Activated CD4-positive, alpha-beta T cell treated with anti-CD3 and anti-CD28 coated beads for 36 hours (primary cell): ENCODE results near the gene TCERG1L. TPM values are rescaled to one million over a fixed set of nuclear protein-coding genes. Genes with fewer than 3 reads are reported as not detected.
"Not testable (repeated sequence)": the region's sequence is repeated elsewhere in the genome, so short reads cannot be mapped to it uniquely, and the experiment has no call there.

Source experiments
- ATAC-seq: fragments of 200-7000 bp; cut with Tn5 transposase; one replicate; pipeline ENCODE4 v1.10.0; 2021; ENCODE audit warnings: mild to moderate bottlenecking, moderate library complexity
- CTCF ChIA-PET: fragments of 350-600 bp; sonication (Branson Sonifier 250); formaldehyde crosslinking; loops from one replicate; lab custom pipeline; 2021; ENCODE audit warnings: antibody characterized with exemption; lab: Charles Lee
- POLR2A ChIA-PET: fragments of 350-600 bp; sonication (Branson Sonifier 250); formaldehyde crosslinking; loops from one replicate; lab custom pipeline; 2021; ENCODE audit warnings: antibody characterized with exemption, inconsistent platforms; lab: Charles Lee
- DNase-seq: peaks from one replicate; pipeline ENCODE4 v3.0.0-alpha.2; 2020
- H3K27ac Mint-ChIP-seq: one replicate; pipeline ENCODE4 v1.8.0; 2021; ENCODE audit warnings: mixed read lengths
- H3K27me3 Mint-ChIP-seq: one replicate; pipeline ENCODE4 v1.8.0; 2021; ENCODE audit warnings: mixed read lengths
- H3K36me3 Mint-ChIP-seq: one replicate; pipeline ENCODE4 v1.8.0; 2021; ENCODE audit warnings: low read depth, mixed read lengths
- H3K4me1 Mint-ChIP-seq: one replicate; pipeline ENCODE4 v1.8.0; 2021; ENCODE audit warnings: mixed read lengths
- H3K4me3 Mint-ChIP-seq: one replicate; pipeline ENCODE4 v1.8.0; 2021; ENCODE audit warnings: mild to moderate bottlenecking, moderate library complexity, mixed read lengths
- H3K9me3 Mint-ChIP-seq: one replicate; pipeline ENCODE4 v1.8.0; 2021; ENCODE audit warnings: low read depth, mixed read lengths
- intact Hi-C, 2 experiments: fragments of 100-400 bp; cut with DNase I in 1 of 2; cut with micrococcal nuclease in 1 of 2; formaldehyde crosslinking; loops; one replicate each; pipeline versions ENCODE4 v1.14.2 to v1.15.1; 2022 to 2024; cut with DNase I, micrococcal nuclease
- total RNA-seq, 2 experiments: library from RNA; stranded (reverse); gene quantifications; one replicate each; pipeline ENCODE4 v1.2.3, GENCODE V29; 2021

Gene TCERG1L
- total RNA-seq, 2 experiments from 2014 or later = 0.05 to 0.21 TPM

DNA sequence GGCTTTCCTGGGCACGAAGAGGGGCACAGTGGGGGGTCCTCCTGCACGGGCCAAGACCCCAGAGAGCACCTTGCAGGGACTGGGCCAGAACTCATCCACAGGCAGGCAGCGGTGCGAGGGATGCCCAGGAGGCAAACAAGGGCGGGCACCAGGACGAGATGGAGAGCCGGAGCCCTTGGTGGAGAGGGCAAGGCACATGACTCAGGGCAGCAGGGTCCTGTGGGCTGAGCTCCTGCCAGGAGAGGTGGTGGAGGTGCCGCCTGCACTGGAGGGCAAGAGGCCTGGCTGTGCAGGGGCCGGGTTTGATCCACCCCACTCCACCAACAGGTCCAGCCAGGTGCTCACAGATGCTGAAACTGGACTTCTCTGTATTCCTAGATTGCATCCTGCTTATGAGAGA lies 170.9 kb downstream of the TCERG1L start:
- intact Hi-C loops = no loop called here
- Mint-ChIP-seq H3K27ac (no peak overlapping the region), H3K4me3 (no peak overlapping the region), H3K9me3 (no peaks in the 10 kb centered on the region), H3K4me1 (no peaks in the 10 kb centered on the region), H3K36me3 (no peaks in the 10 kb centered on the region), H3K27me3 (no peaks in the 10 kb centered on the region)
- no peak for ATAC-seq
- no peak for DNase-seq
- ChIA-PET POLR2A (no interaction called here), CTCF (no interaction called here)

DNA sequence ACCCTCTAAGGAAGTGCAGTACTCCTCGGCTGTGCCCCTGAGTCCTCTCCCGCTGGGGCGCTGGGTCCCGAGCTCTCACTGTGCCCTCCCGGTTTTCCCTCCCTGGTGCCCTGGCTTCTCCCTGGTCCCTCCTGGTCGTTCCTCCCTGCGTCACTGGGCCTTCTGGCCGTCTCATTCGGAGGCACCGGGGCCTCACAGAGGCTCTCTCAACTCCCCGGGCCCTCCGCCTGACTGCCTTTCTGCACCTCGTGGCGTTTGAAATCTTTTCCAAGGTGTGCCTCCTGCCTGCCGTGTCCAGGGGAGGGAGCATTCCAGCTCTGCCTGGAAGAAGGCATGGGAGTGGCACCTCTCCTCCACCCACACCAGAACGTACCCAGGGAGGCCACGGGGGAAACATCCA lies 174.3 kb downstream of the TCERG1L start:
- ChIA-PET POLR2A (no interaction called here), CTCF (no interaction called here)
- no peak for DNase-seq
- H3K4me3 Mint-ChIP-seq = no peak overlapping the region
- H3K4me1 Mint-ChIP-seq = no peaks in the 10 kb centered on the region
- no peak for ATAC-seq
- no peaks in the 10 kb centered on the region for H3K36me3 Mint-ChIP-seq
- no peak overlapping the region for H3K27ac Mint-ChIP-seq
- no peaks in the 10 kb centered on the region for H3K27me3 Mint-ChIP-seq
- no peaks in the 10 kb centered on the region for H3K9me3 Mint-ChIP-seq
- intact Hi-C loops = no loop called here

DNA sequence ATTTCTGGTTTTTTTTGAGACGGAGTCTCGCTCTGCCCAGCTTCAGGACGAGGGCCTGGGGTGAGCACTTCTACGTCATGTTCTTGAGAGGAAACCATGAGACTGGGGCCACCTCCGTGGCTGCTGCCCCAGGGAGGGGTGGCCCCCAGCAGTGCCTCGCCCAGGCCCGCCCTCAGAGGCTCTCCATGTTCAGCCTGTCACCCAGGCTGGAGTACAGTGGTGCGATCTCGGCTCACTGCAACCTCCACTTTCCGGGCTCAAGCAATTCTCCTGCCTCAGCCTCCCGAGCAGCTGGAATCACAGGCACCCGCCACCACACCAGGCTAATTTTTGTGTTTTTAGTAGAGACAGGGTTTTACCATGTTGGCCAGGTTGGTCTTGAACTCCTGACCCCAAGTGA lies 175.2 kb downstream of the TCERG1L start:
- H3K27ac Mint-ChIP-seq, H3K36me3 Mint-ChIP-seq, H3K4me1 Mint-ChIP-seq, CTCF ChIA-PET, H3K4me3 Mint-ChIP-seq, ATAC-seq, intact Hi-C loops, POLR2A ChIA-PET, H3K9me3 Mint-ChIP-seq, DNase-seq, H3K27me3 Mint-ChIP-seq: not testable (repeated sequence)

DNA sequence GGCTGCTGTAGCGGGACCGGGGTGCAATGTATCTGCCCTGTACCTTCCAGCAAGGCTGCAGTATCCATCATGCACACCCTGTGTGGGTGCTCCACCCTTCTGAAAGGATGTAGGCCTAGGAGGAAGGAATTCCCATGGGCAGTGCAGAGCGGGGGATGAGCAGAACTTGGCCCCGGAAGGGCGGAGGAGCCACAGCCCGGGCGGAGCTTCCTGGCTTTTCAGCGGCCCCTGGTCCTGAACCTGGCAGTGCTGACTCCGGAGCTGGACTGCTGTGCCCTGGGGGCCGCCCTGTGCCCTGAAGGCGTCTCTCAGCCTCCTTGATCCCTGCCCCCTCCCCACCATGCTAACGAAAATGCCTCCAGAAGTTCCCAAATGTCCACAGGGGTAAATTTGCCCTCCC lies 175.8 kb downstream of the TCERG1L start:
- H3K4me1 Mint-ChIP-seq = no peaks in the 10 kb centered on the region
- CTCF ChIA-PET = interaction anchor here (0.7 kb wide), 1 partner anchor 79 kb away, joined by 3 read pairs; no protein-coding TSS in a partner anchor
- H3K27ac Mint-ChIP-seq = no peak overlapping the region
- no peak for DNase-seq
- intact Hi-C loops = no loop called here
- no peaks in the 10 kb centered on the region for H3K9me3 Mint-ChIP-seq
- H3K4me3 Mint-ChIP-seq = no peak overlapping the region
- ATAC-seq = no peak
- H3K36me3 Mint-ChIP-seq = no peaks in the 10 kb centered on the region
- POLR2A ChIA-PET = no interaction called here
- H3K27me3 Mint-ChIP-seq = no peaks in the 10 kb centered on the region

DNA sequence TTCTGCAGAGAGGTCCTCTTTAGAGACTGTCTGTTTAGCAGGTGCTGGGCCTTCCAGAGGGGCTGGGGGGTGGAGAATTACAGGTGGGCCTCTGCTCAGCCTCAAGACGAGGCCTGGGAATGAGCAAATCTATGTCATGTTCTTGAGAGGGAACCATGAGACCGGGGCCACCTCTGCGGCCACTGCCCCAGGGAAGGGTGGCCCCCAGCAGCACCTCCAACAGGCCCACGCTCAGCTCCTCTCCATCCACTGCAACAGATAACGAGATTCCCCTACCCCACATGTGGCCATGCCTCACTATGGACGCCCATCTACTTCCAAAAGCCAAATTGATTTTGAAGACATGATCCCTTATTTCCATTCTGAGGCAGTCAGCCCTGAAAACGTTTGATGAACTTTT lies 176.9 kb downstream of the TCERG1L start:
- Mint-ChIP-seq H3K27ac (no peak overlapping the region), H3K9me3 (no peaks in the 10 kb centered on the region), H3K4me3 (no peak overlapping the region), H3K4me1 (no peaks in the 10 kb centered on the region), H3K27me3 (no peaks in the 10 kb centered on the region), H3K36me3 (no peaks in the 10 kb centered on the region)
- CTCF ChIA-PET = interaction anchor here (0.7 kb wide), 1 partner anchor 19 kb away, joined by 3 read pairs; no protein-coding TSS in a partner anchor
- intact Hi-C loops = no loop called here
- DNase-seq (no peak), ATAC-seq (no peak)
- POLR2A ChIA-PET = no interaction called here

DNA sequence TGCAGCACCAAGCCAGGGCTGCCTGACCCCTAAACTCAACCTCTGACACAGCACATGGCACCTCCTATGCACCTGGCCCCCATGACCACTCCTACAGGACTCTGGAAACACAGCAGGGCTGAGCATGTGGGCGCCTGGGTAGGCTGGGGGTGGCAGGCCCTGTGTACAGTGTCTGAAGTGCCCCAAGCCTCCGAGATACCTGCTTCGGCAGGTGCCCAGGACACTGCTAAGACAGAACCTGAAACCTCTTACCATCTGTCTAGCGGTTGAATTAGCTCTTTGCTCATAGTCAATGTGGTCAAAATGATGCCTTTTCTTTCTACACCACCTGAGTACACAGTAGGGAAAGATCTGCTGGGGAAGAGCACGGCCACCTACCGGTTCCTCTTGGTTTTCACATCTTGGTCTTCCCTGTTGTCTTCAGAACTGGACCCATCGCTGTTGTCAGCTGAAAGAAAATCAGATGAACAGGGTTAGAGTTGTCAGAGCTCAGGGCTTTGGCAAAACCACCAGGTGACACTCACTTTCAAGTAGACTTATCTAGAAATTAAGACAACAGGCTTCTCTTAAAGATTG lies 177.4 kb downstream of the TCERG1L start:
- no peak for ATAC-seq
- H3K4me1 Mint-ChIP-seq = no peaks in the 10 kb centered on the region

DNA sequence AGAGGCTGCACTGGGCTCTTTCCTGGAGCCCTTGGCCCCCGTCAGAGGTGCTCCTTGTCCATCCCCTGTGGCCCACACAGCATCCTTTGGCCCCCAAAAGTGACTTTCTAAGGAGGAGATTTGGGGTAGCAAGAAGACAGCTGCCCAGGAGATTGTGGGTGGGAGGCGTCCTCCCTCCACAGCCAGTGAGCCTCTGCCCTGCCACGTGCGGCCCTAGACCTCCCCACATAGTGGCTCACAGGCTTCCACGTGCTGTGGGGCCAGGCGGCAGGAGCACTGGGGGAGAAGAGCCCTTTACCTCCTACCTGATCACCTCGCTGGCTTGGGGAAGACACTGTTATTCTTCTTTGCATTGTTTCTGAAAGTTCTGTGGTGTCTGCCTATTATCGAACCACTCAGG lies 178.8 kb downstream of the TCERG1L start:
- Mint-ChIP-seq H3K27ac (no peak overlapping the region), H3K4me3 (no peak overlapping the region), H3K9me3 (no peaks in the 10 kb centered on the region), H3K27me3 (no peaks in the 10 kb centered on the region), H3K36me3 (no peaks in the 10 kb centered on the region), H3K4me1 (peaks cover 3% of the 10 kb centered on the region)
- POLR2A ChIA-PET = no interaction called here
- CTCF ChIA-PET = no interaction called here
- no peak for ATAC-seq
- intact Hi-C loops = no loop called here
- no peak for DNase-seq

More for the DNA sequence above, 177.4 kb downstream of the TCERG1L start:
- Mint-ChIP-seq H3K4me3 (no peak overlapping the region), H3K9me3 (no peaks in the 10 kb centered on the region), H3K27me3 (no peaks in the 10 kb centered on the region), H3K36me3 (no peaks in the 10 kb centered on the region), H3K27ac (no peak overlapping the region)
- intact Hi-C loops = no loop called here
- DNase-seq = no peak
- ChIA-PET CTCF (interaction anchor here (0.7 kb wide), 1 partner anchor 18 kb away, joined by 3 read pairs; no protein-coding TSS in a partner anchor), POLR2A (no interaction called here)

DNA sequence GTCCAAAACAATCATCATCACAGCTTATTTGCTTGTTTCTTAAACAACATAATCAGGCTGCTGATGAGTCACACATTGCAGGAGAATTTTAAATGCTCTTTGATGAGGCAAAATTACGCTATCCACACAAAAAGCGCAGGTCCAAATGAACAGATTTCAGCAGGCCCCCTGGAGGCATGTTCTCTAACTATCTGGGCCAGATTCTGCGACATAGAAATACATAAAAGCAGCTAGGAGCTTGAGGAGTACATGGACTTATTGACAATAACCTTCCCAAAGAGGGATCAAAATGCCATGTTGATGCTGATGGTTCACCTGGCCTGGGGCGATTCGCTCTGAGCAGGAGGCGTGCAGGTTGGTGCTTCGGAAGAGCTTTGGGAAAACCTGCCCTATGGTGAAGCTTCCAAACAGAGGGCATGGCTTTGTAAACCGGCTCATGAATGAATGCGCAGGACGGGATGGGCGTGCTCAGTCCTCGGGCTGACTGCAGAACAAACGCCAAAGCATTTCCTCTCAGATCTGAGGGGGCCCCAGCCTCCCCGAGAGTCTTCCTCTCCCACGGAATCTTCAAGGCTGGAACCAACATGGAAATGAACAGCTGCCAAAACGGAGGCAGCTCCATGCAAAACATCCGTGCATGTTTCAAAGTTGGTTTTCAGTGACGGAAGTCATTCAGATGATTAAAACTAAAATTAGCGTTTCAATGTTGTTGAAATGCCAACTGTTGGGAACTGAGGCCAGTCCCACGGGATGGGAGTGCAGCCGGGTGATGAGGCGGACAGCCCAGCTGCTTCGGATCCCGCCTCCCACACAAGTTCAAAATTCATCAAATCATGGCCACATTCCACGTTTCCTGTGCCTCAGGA lies 179.6 kb downstream of the TCERG1L start:
- Mint-ChIP-seq H3K9me3 (no peaks in the 10 kb centered on the region), H3K27me3 (no peaks in the 10 kb centered on the region), H3K4me3 (no peak overlapping the region), H3K36me3 (no peaks in the 10 kb centered on the region), H3K4me1 (peaks cover 9% of the 10 kb centered on the region), H3K27ac (no peak overlapping the region)
- intact Hi-C loops = no loop called here
- no peak for ATAC-seq
- DNase-seq = no peak
- ChIA-PET POLR2A (no interaction called here), CTCF (no interaction called here)

DNA sequence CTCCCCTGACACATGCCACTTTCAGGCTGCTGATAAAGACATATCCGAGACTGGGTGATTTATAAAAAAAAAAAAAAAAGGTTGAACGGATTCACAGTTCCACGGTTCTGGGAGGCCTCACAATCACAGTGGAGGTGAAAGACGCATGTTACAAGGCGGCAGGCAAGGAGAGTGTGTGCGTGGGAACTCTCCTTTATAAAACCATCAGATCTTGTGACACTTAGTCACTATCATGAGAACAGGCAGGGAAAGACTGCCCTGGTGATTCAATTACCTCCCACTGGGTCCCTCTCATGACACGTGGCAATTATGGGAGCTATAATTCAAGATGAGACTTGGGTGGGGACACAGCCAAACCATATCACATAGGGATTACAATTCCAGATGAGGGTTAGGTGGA lies 181.5 kb downstream of the TCERG1L start:
- ATAC-seq = no peak
- H3K27ac Mint-ChIP-seq = no peak overlapping the region

DNA sequence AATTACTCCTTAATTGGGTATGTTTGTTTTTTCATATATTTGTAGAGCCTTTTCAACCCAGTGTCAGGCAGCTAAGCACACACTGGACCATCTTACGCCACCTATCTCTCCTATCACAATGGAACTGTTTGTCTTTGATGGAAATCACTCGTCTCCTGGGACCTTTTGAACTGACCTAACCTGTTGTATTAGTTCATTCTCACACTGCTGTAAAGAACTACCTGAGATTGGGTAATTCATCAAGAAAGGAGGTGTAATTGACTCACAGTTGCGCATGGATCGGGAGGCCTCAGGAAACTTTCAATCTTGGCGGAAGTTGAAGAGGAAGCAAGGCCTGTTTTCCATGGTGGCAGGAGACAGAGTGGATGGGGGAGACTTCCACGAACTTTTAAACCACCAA lies 182.0 kb downstream of the TCERG1L start:
- intact Hi-C loops = no loop called here
- H3K27me3 Mint-ChIP-seq = no peaks in the 10 kb centered on the region
- ATAC-seq (no peak), DNase-seq (no peak)
- no peak overlapping the region for H3K27ac Mint-ChIP-seq
- H3K36me3 Mint-ChIP-seq = no peaks in the 10 kb centered on the region
- no peaks in the 10 kb centered on the region for H3K9me3 Mint-ChIP-seq
- ChIA-PET CTCF (no interaction called here), POLR2A (no interaction called here)
- peaks cover 9% of the 10 kb centered on the region for H3K4me1 Mint-ChIP-seq
- no peak overlapping the region for H3K4me3 Mint-ChIP-seq

More for the DNA sequence above, 181.5 kb downstream of the TCERG1L start:
- ChIA-PET CTCF (no interaction called here), POLR2A (no interaction called here)
- Mint-ChIP-seq H3K27me3 (no peaks in the 10 kb centered on the region), H3K4me1 (peaks cover 9% of the 10 kb centered on the region), H3K4me3 (no peak overlapping the region), H3K36me3 (no peaks in the 10 kb centered on the region), H3K9me3 (no peaks in the 10 kb centered on the region)
- DNase-seq = no peak
- intact Hi-C loops = no loop called here

DNA sequence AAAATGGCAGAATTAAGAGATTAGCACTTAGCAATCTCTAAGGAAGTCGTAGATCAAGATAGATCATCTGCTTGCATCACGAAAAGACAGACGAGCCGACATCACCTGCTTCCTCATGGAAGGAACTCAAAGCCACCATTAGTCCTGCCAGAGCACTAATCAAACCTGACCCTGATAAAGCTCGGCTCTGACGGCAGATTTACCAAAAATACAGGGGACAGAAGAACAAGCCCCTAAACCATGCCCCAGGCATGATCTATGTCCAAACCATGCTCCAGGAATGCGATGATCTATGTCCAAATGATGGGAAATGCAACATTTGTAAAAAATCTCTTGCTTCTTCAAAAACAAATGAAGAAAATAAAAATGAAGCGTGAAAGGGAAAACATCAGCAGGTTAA lies 182.8 kb downstream of the TCERG1L start:
- intact Hi-C loops = no loop called here
- H3K4me3 Mint-ChIP-seq = no peak overlapping the region
- ChIA-PET CTCF (no interaction called here), POLR2A (no interaction called here)
- H3K27me3 Mint-ChIP-seq = no peaks in the 10 kb centered on the region
- ATAC-seq = no peak
- H3K4me1 Mint-ChIP-seq = peaks cover 9% of the 10 kb centered on the region
- no peaks in the 10 kb centered on the region for H3K9me3 Mint-ChIP-seq
- H3K36me3 Mint-ChIP-seq = no peaks in the 10 kb centered on the region
- DNase-seq = no peak
- H3K27ac Mint-ChIP-seq = no peak overlapping the region

DNA sequence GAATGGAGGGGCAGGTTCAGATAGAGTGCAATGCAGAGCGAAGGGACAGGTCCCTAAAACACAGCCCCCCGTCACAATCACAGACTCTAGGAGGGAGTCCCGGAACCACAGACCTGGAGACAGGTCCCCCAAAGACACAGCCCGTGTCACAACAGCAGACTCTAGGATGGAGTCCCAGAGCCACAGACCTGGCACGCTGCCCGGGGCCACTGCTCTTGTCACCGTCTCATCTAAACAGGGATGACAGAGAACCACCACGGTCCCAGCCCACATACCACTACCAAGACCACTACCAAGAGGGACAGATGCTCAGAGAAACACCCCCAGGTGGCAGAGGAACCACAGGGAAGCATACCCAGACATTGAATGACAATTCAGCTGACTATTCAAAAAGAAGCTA lies 183.9 kb downstream of the TCERG1L start:
- Mint-ChIP-seq H3K27me3 (no peaks in the 10 kb centered on the region), H3K4me1 (peaks cover 9% of the 10 kb centered on the region), H3K36me3 (no peaks in the 10 kb centered on the region), H3K9me3 (no peaks in the 10 kb centered on the region), H3K27ac (no peak overlapping the region), H3K4me3 (no peak overlapping the region)
- peak; percentile 25 for DNase-seq
- CTCF ChIA-PET = no interaction called here
- intact Hi-C loops = no loop called here
- ATAC-seq = no peak
- POLR2A ChIA-PET = no interaction called here
